LNCAP (cell line): ENCODE measurements around the gene DOCK2.

Experiments used
- CTCF ChIP-seq: fragments of 450-650 bp; IDR thresholded peaks from 2 replicates; pipeline ENCODE4 v1.5.1; 2017; ENCODE audit warnings: mild to moderate bottlenecking

The DOCK2 gene

GRCh38 chr5:169668732-169669131 is 31.7 kb downstream of the DOCK2 start:
- no peak for TF ChIP-seq CTCF

GRCh38 chr5:169670769-169671525 is 33.9 kb downstream of the DOCK2 start:
- TF ChIP-seq CTCF = no peak

- TF ChIP-seq CTCF = no peak
These were observed 45.0 kb downstream of the DOCK2 start for GRCh38 chr5:169682026-169682425.

GRCh38 chr5:169686137-169686536 is 49.1 kb downstream of the DOCK2 start:
- no peak for TF ChIP-seq CTCF

GRCh38 chr5:169688106-169688505 is 51.0 kb downstream of the DOCK2 start:
- TF ChIP-seq CTCF = no peak

GRCh38 chr5:169691471-169691870 is 54.4 kb downstream of the DOCK2 start:
- no peak for TF ChIP-seq CTCF

- no peak for TF ChIP-seq CTCF
These were observed 57.1 kb downstream of the DOCK2 start for GRCh38 chr5:169694091-169694625.
